ENCODE measurements around the gene RTL5. TPM values are rescaled to one million over a fixed set of nuclear protein-coding genes. Genes with fewer than 3 reads are reported as not detected.

RTL5 gene
- total RNA-seq, 2 experiments from 2014 or later: 0.14 to 0.20 TPM

- DNase-seq (peak; percentile 86), ATAC-seq (peak; percentile 91)
- H3K27me3 Mint-ChIP-seq: peaks cover 56% of the 10 kb centered on the region
- CTCF ChIA-PET: interaction anchor here (0.8 to 6.0 kb wide), 18 partner anchors 15 to 134 kb away, joined by 3 to 113 read pairs (median 4); partner anchors contain the start of gene ERCC6L
- H3K36me3 Mint-ChIP-seq: no peaks in the 10 kb centered on the region
- peaks cover 44% of the 10 kb centered on the region for H3K4me1 Mint-ChIP-seq
- no peak overlapping the region for H3K4me3 Mint-ChIP-seq
- no peak overlapping the region for H3K27ac Mint-ChIP-seq
- H3K9me3 Mint-ChIP-seq (ENCODE audit: low read depth): no peaks in the 10 kb centered on the region
Observed at GRCh38 chrX:72126539-72127140, 5.1 kb downstream of the RTL5 start.

GRCh38 chrX:72126048-72126415, 5.7 kb downstream of the RTL5 start:
- CTCF ChIA-PET: interaction anchor here (0.8 to 6.0 kb wide), 14 partner anchors 11 to 134 kb away, joined by 3 to 113 read pairs (median 4); partner anchors contain the start of gene ERCC6L
- no peak overlapping the region for H3K4me3 Mint-ChIP-seq

GRCh38 chrX:72125331-72126047, 6.2 kb downstream of the RTL5 start:
- Mint-ChIP-seq H3K4me1 (peaks cover 52% of the 10 kb centered on the region), H3K27ac (no peak overlapping the region), H3K9me3 (ENCODE audit: low read depth) (no peaks in the 10 kb centered on the region), H3K27me3 (peaks cover 48% of the 10 kb centered on the region), H3K4me3 (no peak overlapping the region), H3K36me3 (peaks cover 1% of the 10 kb centered on the region)
- no peak for DNase-seq
- CTCF ChIA-PET: interaction anchor here (0.8 to 6.0 kb wide), 19 partner anchors 11 to 129 kb away, joined by 3 to 113 read pairs (median 4); partner anchors contain the start of gene ERCC6L
- ATAC-seq: no peak

More at GRCh38 chrX:72126048-72126415, 5.7 kb downstream of the RTL5 start:
- no peak overlapping the region for H3K27ac Mint-ChIP-seq
- ATAC-seq (no peak), DNase-seq (no peak)
- H3K4me1 Mint-ChIP-seq: peaks cover 48% of the 10 kb centered on the region
- peaks cover 52% of the 10 kb centered on the region for H3K27me3 Mint-ChIP-seq
- H3K36me3 Mint-ChIP-seq: no peaks in the 10 kb centered on the region
- H3K9me3 Mint-ChIP-seq (ENCODE audit: low read depth): no peaks in the 10 kb centered on the region

- H3K27me3 Mint-ChIP-seq: peaks cover 47% of the 10 kb centered on the region
- H3K9me3 Mint-ChIP-seq (ENCODE audit: low read depth): no peaks in the 10 kb centered on the region
- no peak overlapping the region for H3K27ac Mint-ChIP-seq
- DNase-seq: no peak
- peaks cover 52% of the 10 kb centered on the region for H3K4me1 Mint-ChIP-seq
- CTCF ChIA-PET: interaction anchor here (0.8 to 6.0 kb wide), 9 partner anchors 24 to 129 kb away, joined by 3 to 113 read pairs (median 3); no protein-coding TSS in a partner anchor
- no peak overlapping the region for H3K4me3 Mint-ChIP-seq
- H3K36me3 Mint-ChIP-seq: peaks cover 2% of the 10 kb centered on the region
- no peak for ATAC-seq
Observed at GRCh38 chrX:72124540-72125201, 7.0 kb downstream of the RTL5 start.

GRCh38 chrX:72123471-72124185, 8.1 kb downstream of the RTL5 start:
- H3K36me3 Mint-ChIP-seq: peaks cover 2% of the 10 kb centered on the region
- H3K4me3 Mint-ChIP-seq: no peak overlapping the region
- H3K27ac Mint-ChIP-seq: no peak overlapping the region
- H3K9me3 Mint-ChIP-seq (ENCODE audit: low read depth): no peaks in the 10 kb centered on the region
- DNase-seq: no peak
- H3K4me1 Mint-ChIP-seq: peaks cover 52% of the 10 kb centered on the region
- H3K27me3 Mint-ChIP-seq: peaks cover 38% of the 10 kb centered on the region
- ATAC-seq: no peak
- CTCF ChIA-PET: interaction anchor here (1.2 to 6.0 kb wide), 5 partner anchors 24 to 126 kb away, joined by 3 to 113 read pairs (median 4); no protein-coding TSS in a partner anchor

GRCh38 chrX:72122621-72123337, 8.9 kb downstream of the RTL5 start:
- H3K4me3 Mint-ChIP-seq: no peak overlapping the region
- peaks cover 52% of the 10 kb centered on the region for H3K4me1 Mint-ChIP-seq
- H3K9me3 Mint-ChIP-seq (ENCODE audit: low read depth): no peaks in the 10 kb centered on the region
- ATAC-seq (no peak), DNase-seq (no peak)
- H3K27me3 Mint-ChIP-seq: peaks cover 39% of the 10 kb centered on the region
- CTCF ChIA-PET: interaction anchor here (0.9 to 6.0 kb wide), 5 partner anchors 21 to 124 kb away, joined by 3 to 113 read pairs (median 4); no protein-coding TSS in a partner anchor
- peaks cover 2% of the 10 kb centered on the region for H3K36me3 Mint-ChIP-seq
- no peak overlapping the region for H3K27ac Mint-ChIP-seq

DNA sequence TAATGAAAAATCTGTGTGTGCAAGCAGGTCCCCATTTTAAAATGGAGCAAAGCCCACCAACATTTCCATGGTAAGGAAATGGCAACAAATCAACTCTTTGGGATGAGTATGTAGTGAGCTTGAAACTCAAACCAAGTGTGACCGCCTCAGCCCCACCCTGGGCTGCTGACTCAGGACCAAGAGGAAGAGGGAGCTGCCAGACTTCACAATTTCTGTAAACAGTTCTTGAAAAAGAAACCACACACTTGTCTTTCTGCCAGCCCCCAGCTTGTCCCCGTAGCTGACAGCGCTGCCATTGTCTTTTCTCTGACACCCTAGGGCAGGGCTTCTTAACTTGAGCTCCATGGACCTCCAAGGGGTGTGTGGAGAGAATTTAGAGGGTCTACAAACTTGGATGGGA, 10.3 kb downstream of the RTL5 start:
- CTCF ChIA-PET: interaction anchor here (0.9 to 2.8 kb wide), 6 partner anchors 16 to 102 kb away, joined by 3 to 18 read pairs (median 6); no protein-coding TSS in a partner anchor
- peak; percentile 71 for DNase-seq
- H3K4me3 Mint-ChIP-seq: no peak overlapping the region
- peaks cover 2% of the 10 kb centered on the region for H3K36me3 Mint-ChIP-seq
- H3K9me3 Mint-ChIP-seq (ENCODE audit: low read depth): no peaks in the 10 kb centered on the region
- peaks cover 50% of the 10 kb centered on the region for H3K4me1 Mint-ChIP-seq
- peak overlapping the region; percentile 76 for H3K27ac Mint-ChIP-seq
- peak; percentile 85 for ATAC-seq
- peaks cover 44% of the 10 kb centered on the region for H3K27me3 Mint-ChIP-seq

GRCh38 chrX:72120837-72121236, 10.9 kb downstream of the RTL5 start:
- ATAC-seq (no peak), DNase-seq (no peak)
- no peak overlapping the region for H3K4me3 Mint-ChIP-seq
- H3K27ac Mint-ChIP-seq: peak overlapping the region; percentile 76
- peaks cover 44% of the 10 kb centered on the region for H3K27me3 Mint-ChIP-seq
- H3K4me1 Mint-ChIP-seq: peaks cover 49% of the 10 kb centered on the region
- CTCF ChIA-PET: interaction anchor here (0.9 to 2.8 kb wide), 6 partner anchors 16 to 102 kb away, joined by 3 to 18 read pairs (median 6); no protein-coding TSS in a partner anchor
- no peaks in the 10 kb centered on the region for H3K9me3 Mint-ChIP-seq (ENCODE audit: low read depth)
- H3K36me3 Mint-ChIP-seq: peaks cover 2% of the 10 kb centered on the region

- Mint-ChIP-seq H3K4me1 (peaks cover 25% of the 10 kb centered on the region), H3K27ac (no peak overlapping the region), H3K27me3 (peaks cover 33% of the 10 kb centered on the region), H3K4me3 (no peak overlapping the region), H3K36me3 (peaks cover 2% of the 10 kb centered on the region), H3K9me3 (ENCODE audit: low read depth) (no peaks in the 10 kb centered on the region)
- ATAC-seq (no peak), DNase-seq (no peak)
- CTCF ChIA-PET: interaction anchor here (1.2 kb wide), 1 partner anchor 100 kb away, joined by 3 read pairs; no protein-coding TSS in a partner anchor
Observed at GRCh38 chrX:72117636-72118210, 14.0 kb downstream of the RTL5 start.

GRCh38 chrX:72115380-72115779, 16.3 kb downstream of the RTL5 start:
- peaks cover 5% of the 10 kb centered on the region for H3K4me1 Mint-ChIP-seq
- H3K27me3 Mint-ChIP-seq: peaks cover 41% of the 10 kb centered on the region
- CTCF ChIA-PET: interaction anchor here (0.5 to 1.1 kb wide), 2 partner anchors 10 to 241 kb away, joined by 3 read pairs; no protein-coding TSS in a partner anchor
- no peaks in the 10 kb centered on the region for H3K36me3 Mint-ChIP-seq
- ATAC-seq: no peak
- no peaks in the 10 kb centered on the region for H3K9me3 Mint-ChIP-seq (ENCODE audit: low read depth)
- no peak for DNase-seq
- H3K4me3 Mint-ChIP-seq: no peak overlapping the region
- no peak overlapping the region for H3K27ac Mint-ChIP-seq

DNA sequence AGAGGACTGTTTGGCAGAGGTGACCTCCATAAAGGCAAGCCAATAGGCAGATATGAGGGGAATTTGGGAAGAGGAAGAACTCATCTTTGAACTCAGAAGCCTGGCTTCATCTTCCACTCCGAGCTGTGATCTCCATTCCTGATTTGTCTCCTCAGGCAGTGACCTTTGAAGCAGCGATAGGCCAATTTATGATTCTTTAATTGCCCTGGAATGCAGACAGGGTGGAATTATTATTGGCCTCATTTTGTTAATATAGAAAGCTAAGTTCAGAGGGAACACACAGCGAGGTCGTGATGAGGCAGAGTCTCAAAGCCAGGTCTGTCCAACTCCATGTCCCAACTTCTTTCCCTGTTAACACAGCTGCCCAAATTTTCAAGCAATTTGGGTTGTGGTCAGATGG, 16.9 kb downstream of the RTL5 start:
- CTCF ChIA-PET: interaction anchor here (0.5 to 1.1 kb wide), 2 partner anchors 11 to 242 kb away, joined by 3 read pairs; no protein-coding TSS in a partner anchor
- Mint-ChIP-seq H3K27ac (no peak overlapping the region), H3K36me3 (no peaks in the 10 kb centered on the region), H3K4me1 (peaks cover 5% of the 10 kb centered on the region), H3K9me3 (ENCODE audit: low read depth) (no peaks in the 10 kb centered on the region), H3K4me3 (no peak overlapping the region), H3K27me3 (peaks cover 40% of the 10 kb centered on the region)
- DNase-seq: no peak
- ATAC-seq: no peak

DNA sequence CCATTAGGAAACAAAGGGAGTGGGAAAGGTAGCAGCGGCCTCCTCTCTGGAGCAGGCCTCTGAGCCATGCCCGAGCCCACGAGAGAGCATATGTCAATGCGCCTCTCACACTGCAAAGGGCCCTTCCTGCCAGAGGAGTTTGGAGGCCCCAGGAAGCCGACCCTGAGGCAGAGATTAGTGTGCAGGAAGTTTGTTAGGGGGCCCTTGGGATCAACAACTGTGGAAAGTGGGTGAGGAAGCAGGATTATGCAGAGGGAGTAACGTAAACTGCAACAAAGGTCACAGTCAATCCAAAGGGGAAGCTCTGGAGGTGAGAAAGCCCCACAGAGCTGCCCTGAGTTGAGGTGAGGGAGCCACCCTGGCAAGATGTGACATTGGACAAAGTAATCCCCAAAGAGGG, 17.4 kb downstream of the RTL5 start:
- Mint-ChIP-seq H3K4me1 (peaks cover 5% of the 10 kb centered on the region), H3K27ac (no peak overlapping the region), H3K9me3 (ENCODE audit: low read depth) (no peaks in the 10 kb centered on the region), H3K27me3 (peaks cover 37% of the 10 kb centered on the region), H3K4me3 (no peak overlapping the region), H3K36me3 (no peaks in the 10 kb centered on the region)
- no peak for ATAC-seq
- no peak for DNase-seq
- CTCF ChIA-PET: interaction anchor here (1.1 kb wide), 1 partner anchor 11 kb away, joined by 3 read pairs; no protein-coding TSS in a partner anchor
